DMS 273 treated with DMSO at 0.1 percent for 48 hours (cell line): ENCODE results near the gene UNC5A.

Source experiments
- DNase-seq: peaks from one replicate; lab custom pipeline; 2025; lab: John Stamatoyannopoulos, UW

Gene UNC5A

GRCh38 chr5:176880366-176881020 is 70.1 kb downstream of the UNC5A start:
- DNase-seq = no peak

- DNase-seq = no peak
Measured at GRCh38 chr5:176881021-176881749, 70.8 kb downstream of the UNC5A start.

GRCh38 chr5:176881816-176882566 is 71.6 kb downstream of the UNC5A start:
- no peak for DNase-seq

- no peak for DNase-seq
Measured at GRCh38 chr5:176882567-176882903, 72.2 kb downstream of the UNC5A start.

- DNase-seq = no peak
Measured at GRCh38 chr5:176883700-176884570, 73.6 kb downstream of the UNC5A start.

GRCh38 chr5:176884571-176884890 is 74.2 kb downstream of the UNC5A start:
- DNase-seq = no peak

GRCh38 chr5:176886336-176887251 is 76.2 kb downstream of the UNC5A start:
- DNase-seq = no peak

GRCh38 chr5:176887252-176887849 is 77.0 kb downstream of the UNC5A start:
- DNase-seq = no peak

GRCh38 chr5:176888016-176888864 is 77.9 kb downstream of the UNC5A start:
- DNase-seq = no peak

- no peak for DNase-seq
Measured at GRCh38 chr5:176888865-176889165, 78.5 kb downstream of the UNC5A start.

- no peak for DNase-seq
Measured at GRCh38 chr5:176889321-176890280, 79.2 kb downstream of the UNC5A start.

GRCh38 chr5:176890455-176891330 is 80.3 kb downstream of the UNC5A start:
- no peak for DNase-seq

- DNase-seq = no peak
Measured at GRCh38 chr5:176891331-176891958, 81.1 kb downstream of the UNC5A start.

- no peak for DNase-seq
Measured at GRCh38 chr5:176892663-176893062, 82.3 kb downstream of the UNC5A start.

- no peak for DNase-seq
Measured at GRCh38 chr5:176894298-176894697, 83.9 kb downstream of the UNC5A start.

GRCh38 chr5:176895831-176896230 is 85.5 kb downstream of the UNC5A start:
- DNase-seq = no peak

GRCh38 chr5:176897263-176897662 is 86.9 kb downstream of the UNC5A start:
- no peak for DNase-seq
